Prostate gland (tissue), 2 donors: ENCODE measurements around the gene RAP1GAP.

ENCODE experiments used
- CTCF ChIP-seq, 4 experiments: fragments of 200-600 bp in 2 of 4; fragments of 450-650 bp in 2 of 4; sonication (generic) in 2 of 4; IDR thresholded peaks; 1 replicate in 3 of 4; 2 replicates in 1 of 4; pipeline ENCODE4 v1.5.1; 2016 to 2019; ENCODE audit warnings: antibody characterized with exemption in 4 of 4, mild to moderate bottlenecking in 2 of 4, moderate library complexity in 2 of 4
- POLR2A ChIP-seq: fragments of 450-650 bp; IDR thresholded peaks from one replicate; pipeline ENCODE4 v1.6.1; 2016; ENCODE audit warnings: antibody characterized with exemption, mild to moderate bottlenecking
- POLR2AphosphoS5 ChIP-seq: sonication (generic); formaldehyde crosslinking; IDR thresholded peaks from one replicate; pipeline ENCODE4 v1.6.1; 2017; ENCODE audit warnings: antibody characterized with exemption

- TF ChIP-seq POLR2AphosphoS5 (no peak), CTCF (IDR thresholded peaks at IDR 0.05) (no peak), POLR2A (no peak)
Measured at GRCh38 chr1:21664806-21665588, 4.2 kb downstream of the RAP1GAP start.
